DOHH2 (cell line): Measurements from ENCODE around the gene SLC16A8.

Source experiments
- EZH2phosphoT487 ChIP-seq: fragments of 200-600 bp; sonication (generic); IDR thresholded peaks from 2 replicates; pipeline ENCODE4 v1.6.1; 2017; ENCODE audit warnings: borderline replicate concordance, mild to moderate bottlenecking, antibody characterized with exemption, low read length, moderate library complexity, mixed read lengths
- TF ChIP-seq, protein P1 (sequence below): fragments of 200-600 bp; sonication (generic); IDR thresholded peaks from one replicate; pipeline ENCODE4 v1.5.1; 2014; ENCODE audit warnings: antibody characterized with exemption, mild to moderate bottlenecking, low read depth, low read length; ENCODE audit not compliant: poor library complexity, severe bottlenecking

DNA sequence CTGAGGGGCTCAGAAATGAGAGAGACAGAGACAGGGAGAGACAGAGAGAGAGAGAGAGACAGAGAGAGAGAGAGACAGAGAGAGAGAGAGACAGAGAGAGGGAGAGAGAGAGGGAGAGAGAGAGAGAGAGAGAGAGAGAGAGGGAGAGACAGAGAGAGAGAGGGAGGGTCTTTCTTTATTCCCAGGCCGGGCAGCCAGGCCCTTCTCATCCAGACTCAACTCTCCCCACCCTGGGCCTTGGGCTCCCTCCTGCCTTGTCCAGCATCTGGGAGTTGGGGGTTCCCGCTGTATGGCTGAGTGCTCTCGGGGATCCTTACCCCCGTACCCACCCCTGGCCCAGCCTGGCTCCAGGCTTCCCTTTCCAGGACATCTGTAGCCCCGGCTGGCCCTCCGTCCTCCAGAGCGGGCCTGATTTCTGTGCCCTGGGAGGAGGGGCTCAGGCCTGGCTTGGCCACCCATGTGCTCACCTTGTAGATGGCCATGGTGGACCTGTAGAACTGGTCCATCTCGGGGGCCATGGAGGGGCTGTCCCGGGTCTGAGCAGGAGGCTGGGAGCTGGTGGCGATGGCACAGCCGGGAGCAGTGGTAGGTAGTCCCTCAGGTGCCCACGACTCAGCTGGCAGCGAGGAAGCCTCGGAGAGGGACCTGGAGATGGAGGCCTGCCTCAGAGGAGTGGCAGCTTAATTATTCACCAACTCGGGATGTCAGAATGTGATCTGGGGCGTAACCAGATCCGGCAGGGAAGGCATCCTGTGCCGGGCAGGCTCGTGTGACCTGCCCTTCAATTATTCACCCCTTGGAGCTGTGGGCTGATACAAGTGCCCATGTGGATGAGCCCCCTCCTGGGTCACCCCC lies 26.3 kb upstream of the SLC16A8 start, which contains the start of gene BAIAP2L2:
- TF ChIP-seq, protein P1, sequence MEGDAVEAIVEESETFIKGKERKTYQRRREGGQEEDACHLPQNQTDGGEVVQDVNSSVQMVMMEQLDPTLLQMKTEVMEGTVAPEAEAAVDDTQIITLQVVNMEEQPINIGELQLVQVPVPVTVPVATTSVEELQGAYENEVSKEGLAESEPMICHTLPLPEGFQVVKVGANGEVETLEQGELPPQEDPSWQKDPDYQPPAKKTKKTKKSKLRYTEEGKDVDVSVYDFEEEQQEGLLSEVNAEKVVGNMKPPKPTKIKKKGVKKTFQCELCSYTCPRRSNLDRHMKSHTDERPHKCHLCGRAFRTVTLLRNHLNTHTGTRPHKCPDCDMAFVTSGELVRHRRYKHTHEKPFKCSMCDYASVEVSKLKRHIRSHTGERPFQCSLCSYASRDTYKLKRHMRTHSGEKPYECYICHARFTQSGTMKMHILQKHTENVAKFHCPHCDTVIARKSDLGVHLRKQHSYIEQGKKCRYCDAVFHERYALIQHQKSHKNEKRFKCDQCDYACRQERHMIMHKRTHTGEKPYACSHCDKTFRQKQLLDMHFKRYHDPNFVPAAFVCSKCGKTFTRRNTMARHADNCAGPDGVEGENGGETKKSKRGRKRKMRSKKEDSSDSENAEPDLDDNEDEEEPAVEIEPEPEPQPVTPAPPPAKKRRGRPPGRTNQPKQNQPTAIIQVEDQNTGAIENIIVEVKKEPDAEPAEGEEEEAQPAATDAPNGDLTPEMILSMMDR: no peak
- TF ChIP-seq EZH2phosphoT487: no peak
